K562 (cell line): ENCODE measurements around the gene MTA1.

ENCODE experiments used
- EP300 ChIP-seq: IDR thresholded peaks from 2 replicates; pipeline ENCODE4 v1.6.1; 2012; ENCODE audit warnings: low read length, improper control_type of control experiment
- ETV6 ChIP-seq, 3 experiments: fragments of 150-350 bp in 1 of 3; sonication (generic) in 1 of 3; formaldehyde crosslinking in 1 of 3; IDR thresholded peaks; 2 replicates each; pipeline versions ENCODE4 v1.6.1 to v1.8.0; 2014 to 2022; ENCODE audit warnings: borderline replicate concordance in 2 of 3, low read depth in 2 of 3, antibody characterized with exemption in 1 of 3, low read length in 1 of 3, mild to moderate bottlenecking in 1 of 3, missing genetic modification reagents in 1 of 3
- HNRNPK ChIP-seq: fragments of 200-400 bp; formaldehyde crosslinking; IDR thresholded peaks from one replicate; pipeline ENCODE4 v1.6.1; 2018; ENCODE audit warnings: mild to moderate bottlenecking, low read depth, low read length; ENCODE audit not compliant: poor library complexity, severe bottlenecking
- NR0B1 ChIP-seq: fragments of 450-650 bp; IDR thresholded peaks from one replicate; pipeline ENCODE4 v1.6.1; 2018; ENCODE audit warnings: mild to moderate bottlenecking, moderate library complexity; ENCODE audit not compliant: partially characterized antibody
- SP1 ChIP-seq: sonication (generic); formaldehyde crosslinking; IDR thresholded peaks from 2 replicates; pipeline ENCODE4 v1.8.1; 2022; ENCODE audit warnings: mild to moderate bottlenecking, missing genetic modification reagents
- ZKSCAN8 ChIP-seq: fragments of 200-800 bp; sonication (Bioruptor generic); IDR thresholded peaks from 2 replicates; pipeline ENCODE4 v1.6.1; 2016; ENCODE audit warnings: missing genetic modification characterization, missing compliant biosample characterization
- ZNF134 ChIP-seq: fragments of 250-450 bp; sonication (Bioruptor Pico); conservative IDR thresholded peaks from 2 replicates; pipeline ENCODE4 v1.4.0; 2020
- ZNF395 ChIP-seq: fragments of 200-800 bp; sonication (Bioruptor generic); IDR thresholded peaks from 2 replicates; pipeline ENCODE4 v1.6.1; 2017; ENCODE audit warnings: missing genetic modification characterization, missing compliant biosample characterization

GRCh38 chr14:105480199-105480746 lies 60.6 kb downstream of the MTA1 start:
- no peak for TF ChIP-seq NR0B1
- TF ChIP-seq EP300, result no peak
- TF ChIP-seq SP1 (CRISPR knock-in tag), result no peak
- TF ChIP-seq ZNF134 (CRISPR knock-in tag), result no peak
- no peak for TF ChIP-seq ZKSCAN8
- no peak for TF ChIP-seq ZNF395 (CRISPR knock-in tag)
- TF ChIP-seq HNRNPK, result no peak
- no peak for TF ChIP-seq ETV6 (IDR thresholded peaks at IDR 0.05; ENCODE audit: borderline replicate concordance in 1 of 2, low read depth in 2 of 2, low read length in 1 of 2)
- TF ChIP-seq ETV6 (CRISPR knock-in tag; IDR thresholded peaks at IDR 0.05; ENCODE audit: borderline replicate concordance), result no peak
